Omental fat pad (tissue), 4 donors: ENCODE measurements around the gene ESPN. TPM values are rescaled to one million over a fixed set of nuclear protein-coding genes. Genes with fewer than 3 reads are reported as not detected.
"Not testable (repeated sequence)": the region's sequence is repeated elsewhere in the genome, so short reads cannot be mapped to it uniquely, and the experiment has no call there.

Experiments
- ATAC-seq: fragments of 150-250 bp; one replicate; pipeline ENCODE4 v1.9.1; 2016; ENCODE audit warnings: mild to moderate bottlenecking, moderate library complexity; ENCODE audit not compliant: low FRiP score
- DNase-seq: peaks from one replicate; pipeline ENCODE4 v3.0.0-alpha.2; 2019; ENCODE audit warnings: low spot score
- CTCF ChIP-seq, 3 donors: fragments of 450-650 bp; IDR thresholded peaks; one replicate each; pipeline ENCODE4 v1.5.1; 2016 to 2017; ENCODE audit warnings: antibody characterized with exemption in 3 of 3, mild to moderate bottlenecking in 3 of 3, moderate library complexity in 2 of 3
- total RNA-seq, 4 donors: library from RNA; depleted of rRNA; stranded (reverse); fragments of >200 nt; gene quantifications; one replicate each; pipeline ENCODE4 v1.1.0, GENCODE V29; 2016

ESPN gene
- total RNA-seq, 4 donors from 2014 or later, result 0.12 TPM; not detected in 3

GRCh38 chr1:6489799-6490180 is 65.2 kb downstream of the ESPN start:
- DNase-seq, result no peak
- peak; percentile 52 for ATAC-seq
- peak in 2 of 3 donors; percentile 2 to 75 for TF ChIP-seq CTCF (IDR thresholded peaks at IDR 0.05)

GRCh38 chr1:6490181-6491080 is 65.9 kb downstream of the ESPN start:
- DNase-seq, result peak; percentile 35
- TF ChIP-seq CTCF (IDR thresholded peaks at IDR 0.05), result no peak

GRCh38 chr1:6491081-6491449 is 66.5 kb downstream of the ESPN start:
- no peak for ATAC-seq
- TF ChIP-seq CTCF (IDR thresholded peaks at IDR 0.05), result no peak
- no peak for DNase-seq

More at GRCh38 chr1:6490181-6491080, 65.9 kb downstream of the ESPN start:
- ATAC-seq, result peak; percentile 60

- ATAC-seq, result peak; percentile 56
- DNase-seq, result no peak
- TF ChIP-seq CTCF (IDR thresholded peaks at IDR 0.05), result no peak
These were observed 66.9 kb downstream of the ESPN start, which contains the start of gene PLEKHG5 for GRCh38 chr1:6491480-6491962. Gene PLEKHG5 (minus strand): TSS chr1:6491667. CDS start chr1:6477571, 14,096 bp downstream.

- no peak for TF ChIP-seq CTCF (IDR thresholded peaks at IDR 0.05)
- DNase-seq, result no peak
- ATAC-seq, result no peak
These were observed 67.4 kb downstream of the ESPN start for GRCh38 chr1:6491966-6492365.

GRCh38 chr1:6493834-6494223 is 69.3 kb downstream of the ESPN start:
- ATAC-seq, DNase-seq: not testable (repeated sequence)

GRCh38 chr1:6494627-6495026 is 70.1 kb downstream of the ESPN start:
- TF ChIP-seq CTCF (IDR thresholded peaks at IDR 0.05), result no peak
- ATAC-seq (no peak), DNase-seq (no peak)
